Measurements from ENCODE around the gene CCM2L.

CCM2L gene

GRCh38 chr20:32059189-32059588, 49.0 kb downstream of the CCM2L start:
- no peak for DNase-seq (ENCODE audit: low spot score)

GRCh38 chr20:32062776-32063170, 52.5 kb downstream of the CCM2L start:
- no peak for DNase-seq (ENCODE audit: low spot score)

DNA sequence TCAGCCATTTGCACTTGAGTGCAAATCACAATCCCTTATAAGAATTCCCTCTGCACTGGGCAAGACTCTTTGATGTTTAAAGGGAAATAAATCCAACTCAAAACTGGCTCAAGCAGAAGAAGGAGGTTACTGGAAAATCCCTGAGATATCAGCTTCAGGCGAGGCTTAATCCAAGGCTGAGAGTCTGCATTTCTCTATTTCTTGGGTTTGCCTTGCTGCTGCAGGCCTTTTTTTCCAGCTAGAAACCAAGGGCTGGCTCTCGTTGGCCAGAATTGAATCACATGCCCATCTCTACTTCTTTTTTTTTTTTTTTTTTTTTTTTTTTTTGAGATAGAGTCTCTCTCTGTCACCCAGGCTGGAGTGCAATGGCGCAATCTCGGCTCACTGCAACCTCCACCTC, 53.5 kb downstream of the CCM2L start:
- no peak for DNase-seq (ENCODE audit: low spot score)

GRCh38 chr20:32064667-32065066, 54.4 kb downstream of the CCM2L start:
- no peak for DNase-seq (ENCODE audit: low spot score)

- no peak for DNase-seq (ENCODE audit: low spot score)
Observed at GRCh38 chr20:32067234-32067821, 57.1 kb downstream of the CCM2L start.

GRCh38 chr20:32068174-32068573, 57.9 kb downstream of the CCM2L start:
- no peak for DNase-seq (ENCODE audit: low spot score)

GRCh38 chr20:32069711-32070110, 59.5 kb downstream of the CCM2L start:
- no peak for DNase-seq (ENCODE audit: low spot score)

DNA sequence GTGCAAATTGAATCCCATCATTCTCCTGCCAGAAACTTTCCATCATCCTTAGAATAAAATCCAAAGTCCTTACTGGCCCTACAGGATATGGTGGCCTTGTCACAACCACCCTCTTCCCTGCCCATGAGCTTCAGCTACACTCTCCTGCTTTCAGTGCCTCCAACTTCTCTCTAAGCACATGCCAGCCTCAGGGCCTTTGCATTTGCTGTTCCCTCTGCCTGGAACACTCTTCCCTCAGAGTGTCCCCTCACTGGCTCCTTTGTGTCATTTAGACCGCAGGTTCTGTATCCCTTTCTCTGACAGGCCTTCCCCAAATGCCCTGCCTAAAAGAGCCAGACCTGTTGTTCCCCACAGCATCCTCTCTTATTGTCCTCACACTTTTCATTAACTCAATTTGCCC, 60.0 kb downstream of the CCM2L start:
- DNase-seq (ENCODE audit: low spot score) = no peak

DNA sequence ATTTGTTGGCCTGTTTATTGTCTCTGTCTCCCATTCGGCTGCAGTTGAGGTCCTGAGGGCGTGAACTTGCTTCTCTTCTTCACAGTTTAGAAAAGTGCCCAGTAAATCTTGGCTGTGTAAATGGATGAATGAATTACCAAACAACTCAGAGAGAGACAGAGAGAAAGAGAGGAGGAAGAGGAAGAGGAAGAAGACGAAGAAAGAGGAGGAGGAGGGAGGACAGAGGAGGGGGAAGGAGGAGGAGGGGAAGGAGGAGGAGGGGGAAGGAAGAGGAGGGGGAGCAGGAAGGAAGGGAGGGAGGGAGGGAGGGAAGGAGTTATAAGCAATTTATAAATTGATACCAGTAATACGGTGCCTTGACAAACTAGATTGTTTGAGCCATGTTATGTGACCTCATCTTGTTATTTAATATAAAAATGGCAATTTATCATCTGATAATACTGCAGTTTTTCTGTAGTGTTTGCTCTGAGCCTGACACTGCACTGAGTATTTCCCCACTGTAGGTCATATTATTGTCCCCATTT, 60.5 kb downstream of the CCM2L start:
- no peak for DNase-seq (ENCODE audit: low spot score)

GRCh38 chr20:32071395-32072167, 61.3 kb downstream of the CCM2L start:
- no peak for DNase-seq (ENCODE audit: low spot score)

- no peak for DNase-seq (ENCODE audit: low spot score)
Observed at GRCh38 chr20:32072168-32072750, 62.0 kb downstream of the CCM2L start.

GRCh38 chr20:32075534-32075933, 65.3 kb downstream of the CCM2L start:
- no peak for DNase-seq (ENCODE audit: low spot score)

DNA sequence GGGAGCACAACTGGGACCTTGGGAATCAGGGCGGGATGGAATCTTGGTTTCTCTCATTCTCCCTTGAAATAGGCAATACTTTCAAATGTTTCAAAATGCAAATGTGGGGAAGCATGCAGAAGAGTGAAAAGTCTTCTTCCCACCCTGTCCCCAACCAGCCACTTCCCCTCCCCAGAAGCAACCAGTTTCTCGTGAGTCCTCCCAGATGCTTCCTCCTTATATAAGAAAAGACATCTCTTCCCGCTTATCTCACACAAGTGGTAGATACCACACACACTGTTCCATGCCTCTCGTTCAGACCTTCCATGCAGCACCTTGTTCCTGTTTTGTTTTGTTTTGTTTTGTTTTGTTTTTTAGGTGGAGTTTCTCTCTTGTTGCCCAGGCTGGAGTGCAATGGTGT, 67.0 kb downstream of the CCM2L start:
- no peak for DNase-seq (ENCODE audit: low spot score)

DNA sequence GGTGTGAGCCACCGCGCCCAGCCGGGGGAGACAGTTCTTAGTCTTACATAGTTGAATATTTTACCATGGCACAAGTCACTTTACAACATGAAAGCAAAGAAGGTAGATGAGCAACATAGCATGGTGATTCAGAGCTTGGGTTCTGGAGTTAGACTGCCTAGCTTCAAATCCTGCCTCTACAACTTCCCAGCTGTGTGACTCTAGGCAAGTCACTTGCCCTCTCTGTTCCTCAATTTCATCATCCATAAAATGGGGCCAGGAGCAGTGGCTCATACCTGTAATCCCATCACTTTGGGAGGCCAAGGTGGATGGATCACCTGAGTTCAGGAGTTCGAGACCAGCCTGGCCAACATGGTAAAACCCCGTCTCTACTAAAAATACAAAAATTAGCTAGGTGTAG, 68.1 kb downstream of the CCM2L start:
- DNase-seq (ENCODE audit: low spot score) = no peak

DNA sequence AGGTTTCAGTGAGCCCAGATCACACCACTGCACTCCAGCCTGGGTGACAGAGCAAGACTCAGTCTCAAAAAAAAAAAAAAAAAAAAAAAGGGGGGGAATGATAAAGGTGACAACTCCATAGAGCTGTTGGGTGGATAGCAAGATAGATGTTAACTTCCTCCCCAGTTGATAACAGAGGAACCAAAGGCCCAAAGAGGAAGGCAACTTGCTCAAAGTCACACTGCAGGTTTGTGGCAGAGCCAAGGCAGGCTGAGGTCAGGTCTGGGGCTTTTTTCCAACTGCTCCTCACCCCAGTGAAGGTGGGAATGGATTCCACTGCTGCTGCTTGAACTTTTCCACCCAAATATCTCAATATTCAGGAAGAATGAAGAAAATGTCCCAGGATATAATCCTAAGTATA, 68.6 kb downstream of the CCM2L start:
- no peak for DNase-seq (ENCODE audit: low spot score)

DNA sequence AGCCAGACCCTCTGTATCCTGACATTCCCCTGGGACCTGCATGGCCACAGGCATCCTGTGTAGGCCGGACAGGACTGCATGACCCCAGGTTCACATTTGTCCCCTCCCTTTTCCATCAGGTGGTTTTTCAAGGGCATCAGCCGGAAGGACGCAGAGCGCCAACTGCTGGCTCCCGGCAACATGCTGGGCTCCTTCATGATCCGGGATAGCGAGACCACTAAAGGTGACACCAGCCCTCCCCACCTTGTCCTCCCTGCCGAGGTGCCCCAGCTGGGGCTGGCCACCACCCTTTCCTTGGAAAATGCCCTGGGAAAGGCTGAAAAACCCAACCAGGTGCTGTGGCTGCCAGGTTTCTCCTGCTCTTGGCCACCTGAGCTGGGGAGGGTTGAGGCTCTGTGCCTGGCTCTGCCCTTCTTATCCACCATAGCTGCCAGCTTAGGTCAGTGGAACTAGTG, 69.4 kb downstream of the CCM2L start:
- DNase-seq (ENCODE audit: low spot score) = no peak

DNA sequence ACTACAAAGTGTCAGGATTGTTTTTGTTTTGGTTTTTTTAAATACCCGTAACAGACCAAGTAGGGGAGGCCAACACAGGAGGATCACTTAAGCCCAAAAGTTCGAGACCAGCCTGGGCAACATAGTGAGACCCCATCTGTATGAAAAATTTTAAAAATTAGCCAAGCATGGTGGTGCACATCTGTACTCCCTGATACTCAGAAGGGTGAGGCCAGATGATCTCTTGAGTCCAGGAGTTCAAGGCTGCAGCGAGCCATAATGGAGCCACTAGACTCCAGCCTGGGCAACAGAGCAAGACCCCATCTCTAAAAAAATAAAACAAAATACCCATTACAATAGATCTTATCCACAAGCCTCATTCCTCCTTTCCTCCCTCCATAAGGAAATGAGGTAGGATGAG, 70.5 kb downstream of the CCM2L start:
- DNase-seq (ENCODE audit: low spot score) = no peak

Measured in kidney capillary endothelial cell (primary cell).